Measurements from ENCODE around the gene HIPK1.

The HIPK1 gene

DNA sequence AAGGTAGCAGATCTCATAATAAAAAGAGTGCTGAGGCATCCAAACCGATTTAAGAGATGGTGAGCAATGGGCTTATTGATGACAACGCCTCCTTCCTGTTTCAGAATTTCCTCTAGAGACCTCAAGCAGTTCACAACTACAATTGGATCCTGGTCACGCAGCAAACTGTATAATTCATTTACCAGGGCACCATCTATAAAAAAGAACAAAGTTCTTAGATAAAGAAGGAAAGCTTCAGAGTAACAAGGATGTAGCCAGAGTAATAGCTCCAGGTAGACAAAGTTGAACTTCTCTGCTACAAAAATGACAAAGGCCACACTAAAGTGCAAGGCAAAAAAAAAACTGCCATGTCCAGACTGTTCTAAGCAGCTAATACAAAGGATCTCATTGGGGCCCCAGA lies 27.9 kb upstream of the HIPK1 start:
- Histone ChIP-seq H3K27me3 (ENCODE audit: insufficient read depth, low read length) (no peaks in the 10 kb centered on the region), H3K9me3 (ENCODE audit: low read length) (no peaks in the 10 kb centered on the region), H3K4me1 (ENCODE audit: insufficient read depth, low read length) (peaks cover 7% of the 10 kb centered on the region), H3K36me3 (ENCODE audit: insufficient read depth, low read length) (peaks cover 36% of the 10 kb centered on the region), H3K4me3 (ENCODE audit: low read length) (no peak overlapping the region), H2AFZ (ENCODE audit: low read depth, low read length) (no peak overlapping the region)

DNA sequence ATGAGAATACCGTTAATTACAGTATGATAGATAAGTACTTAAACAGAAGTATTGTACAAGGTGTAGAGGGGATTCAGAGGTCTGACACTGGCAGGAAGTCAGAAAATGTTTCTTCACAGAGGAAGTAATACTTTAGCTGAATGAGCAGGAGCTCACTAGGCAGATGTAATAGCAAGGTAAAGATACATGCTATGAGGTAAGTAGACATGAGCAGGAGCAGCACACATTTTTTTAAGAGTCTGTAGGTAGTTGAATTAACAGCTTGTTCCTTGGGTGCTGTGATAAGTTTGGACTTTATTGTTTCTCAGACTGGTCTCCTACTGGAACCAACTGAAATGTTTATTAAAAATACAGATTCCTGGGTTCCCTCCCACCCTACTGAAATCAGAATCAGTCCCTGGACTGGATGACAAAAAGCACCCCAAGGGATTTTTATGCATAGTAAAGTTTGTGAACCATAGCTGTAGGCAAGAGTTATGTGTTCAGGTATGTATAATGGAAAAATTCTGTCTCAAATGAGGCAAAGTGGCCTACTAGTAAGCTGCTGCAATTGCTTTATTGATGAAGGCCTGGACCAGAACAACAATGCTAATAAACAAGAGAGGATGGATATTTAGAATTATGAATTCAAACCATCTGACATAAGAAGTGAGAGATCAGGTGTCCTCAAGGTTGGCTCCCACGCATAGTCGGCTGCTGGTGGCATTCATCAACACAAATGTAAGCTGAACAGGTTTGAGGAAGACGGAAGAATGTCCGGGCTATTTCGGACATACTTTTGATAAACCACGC lies 25.4 kb upstream of the HIPK1 start:
- H3K4me3 ChIP-seq (ENCODE audit: low read length) = peak overlapping the region; percentile 65
- no peaks in the 10 kb centered on the region for H3K27me3 ChIP-seq (ENCODE audit: insufficient read depth, low read length)

DNA sequence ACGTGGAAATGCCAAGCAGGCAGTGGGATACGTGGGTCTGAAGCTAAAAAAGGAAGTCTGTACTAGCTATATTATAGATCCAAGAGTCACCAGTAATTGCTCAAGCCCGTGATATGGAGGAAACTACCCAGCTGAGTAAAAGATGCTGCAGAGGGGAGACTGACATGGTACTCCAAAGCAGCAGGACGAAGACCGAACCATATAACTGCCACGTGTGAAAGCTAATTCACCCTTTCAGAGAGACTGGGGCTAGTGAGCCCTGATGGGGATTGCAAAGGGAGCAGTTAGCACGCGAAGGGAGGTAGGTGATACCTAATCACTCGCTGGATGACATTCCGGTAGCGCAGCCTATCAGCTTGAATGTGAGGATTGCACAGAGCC lies 24.8 kb upstream of the HIPK1 start:
- Histone ChIP-seq H3K27me3 (ENCODE audit: insufficient read depth, low read length) (no peaks in the 10 kb centered on the region), H3K9me3 (ENCODE audit: low read length) (no peaks in the 10 kb centered on the region), H3K4me1 (ENCODE audit: insufficient read depth, low read length) (peaks cover 8% of the 10 kb centered on the region), H3K4me3 (ENCODE audit: low read length) (peak overlapping the region; percentile 65), H2AFZ (ENCODE audit: low read depth, low read length) (peak overlapping the region; percentile 78), H3K36me3 (ENCODE audit: insufficient read depth, low read length) (peaks cover 32% of the 10 kb centered on the region)

More for the DNA sequence above, 25.4 kb upstream of the HIPK1 start:
- peaks cover 8% of the 10 kb centered on the region for H3K4me1 ChIP-seq (ENCODE audit: insufficient read depth, low read length)
- peaks cover 32% of the 10 kb centered on the region for H3K36me3 ChIP-seq (ENCODE audit: insufficient read depth, low read length)
- H3K9me3 ChIP-seq (ENCODE audit: low read length) = no peaks in the 10 kb centered on the region
- no peak overlapping the region for H2AFZ ChIP-seq (ENCODE audit: low read depth, low read length)

DNA sequence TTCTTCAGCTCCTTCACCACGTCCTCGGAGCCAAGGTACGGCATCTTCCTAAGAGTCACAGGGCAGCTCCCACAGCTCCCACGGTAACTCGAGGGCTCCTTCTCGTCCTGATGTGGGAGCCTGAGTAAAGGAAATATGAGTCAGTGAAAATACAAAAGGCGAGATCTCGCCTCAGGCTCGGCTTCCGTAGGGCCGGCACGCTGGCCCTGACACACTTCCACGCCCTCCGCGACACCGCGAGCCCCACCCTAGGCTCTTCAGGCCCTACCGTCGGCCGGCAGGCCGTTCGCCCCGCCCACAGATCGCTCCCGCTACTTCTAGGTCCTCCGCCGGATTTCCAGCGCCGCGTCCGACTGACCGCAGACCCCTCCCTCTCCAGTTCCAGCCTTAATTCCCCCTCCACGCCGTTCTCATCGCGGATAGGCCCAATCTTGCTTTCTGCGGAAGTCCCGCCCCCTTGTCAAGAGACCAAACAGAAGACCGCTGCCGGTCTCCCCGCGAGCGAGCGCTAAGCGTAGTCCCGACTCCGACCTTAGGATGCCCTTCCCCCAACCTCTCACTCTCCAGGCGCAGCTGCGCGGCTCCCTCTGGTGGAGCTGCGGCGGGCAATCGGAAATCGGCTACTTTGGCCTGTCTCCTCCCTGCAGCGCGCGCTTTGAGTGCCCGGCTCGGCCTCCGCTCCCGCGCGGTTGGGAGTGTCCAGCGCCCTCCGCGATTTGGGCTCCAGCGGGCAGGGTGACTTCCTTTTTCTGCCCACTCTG lies 24.3 kb upstream of the HIPK1 start, which contains the start of the genes AP4B1 and DCLRE1B:
Gene AP4B1, minus strand, starts transcription at position 126 of the 761 bp plus-strand sequence. Its CDS starts 82 bp downstream, at position 44.
Gene DCLRE1B, plus strand, starts transcription at position 653 of the 761 bp plus-strand sequence. CDS start 261 bp downstream, outside the sequence.
- no peaks in the 10 kb centered on the region for H3K27me3 ChIP-seq (ENCODE audit: insufficient read depth, low read length)
- no peaks in the 10 kb centered on the region for H3K9me3 ChIP-seq (ENCODE audit: low read length)
- peak within 1 kb of the TSS; percentile 85 for H2AFZ ChIP-seq (ENCODE audit: low read depth, low read length)
- H3K4me1 ChIP-seq (ENCODE audit: insufficient read depth, low read length) = peaks cover 8% of the 10 kb centered on the region
- peak within 1 kb of the TSS; percentile 65 for H3K4me3 ChIP-seq (ENCODE audit: low read length)
- H3K36me3 ChIP-seq (ENCODE audit: insufficient read depth, low read length) = peaks cover 27% of the 10 kb centered on the region

DNA sequence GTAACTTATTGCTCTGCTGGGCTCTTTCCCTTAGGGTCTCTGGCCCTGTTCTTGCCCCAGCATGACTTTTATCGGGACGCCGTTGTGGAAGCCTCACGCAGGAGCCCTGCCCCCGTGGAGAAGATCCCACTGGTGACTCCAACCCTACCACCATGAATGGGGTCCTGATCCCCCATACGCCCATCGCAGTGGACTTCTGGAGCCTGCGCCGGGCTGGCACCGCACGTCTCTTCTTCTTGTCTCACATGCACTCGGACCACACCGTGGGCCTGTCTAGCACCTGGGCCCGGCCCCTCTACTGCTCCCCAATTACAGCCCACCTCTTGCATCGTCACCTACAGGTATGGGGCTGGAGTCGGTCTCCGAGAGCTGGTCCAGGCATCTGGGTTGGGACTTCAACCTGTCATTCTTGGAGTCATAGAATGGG lies 23.7 kb upstream of the HIPK1 start:
- Histone ChIP-seq H3K36me3 (ENCODE audit: insufficient read depth, low read length) (peaks cover 28% of the 10 kb centered on the region), H3K4me3 (ENCODE audit: low read length) (peak overlapping the region; percentile 65), H2AFZ (ENCODE audit: low read depth, low read length) (peak overlapping the region; percentile 85), H3K9me3 (ENCODE audit: low read length) (no peaks in the 10 kb centered on the region), H3K27me3 (ENCODE audit: insufficient read depth, low read length) (no peaks in the 10 kb centered on the region), H3K4me1 (ENCODE audit: insufficient read depth, low read length) (peaks cover 8% of the 10 kb centered on the region)

DNA sequence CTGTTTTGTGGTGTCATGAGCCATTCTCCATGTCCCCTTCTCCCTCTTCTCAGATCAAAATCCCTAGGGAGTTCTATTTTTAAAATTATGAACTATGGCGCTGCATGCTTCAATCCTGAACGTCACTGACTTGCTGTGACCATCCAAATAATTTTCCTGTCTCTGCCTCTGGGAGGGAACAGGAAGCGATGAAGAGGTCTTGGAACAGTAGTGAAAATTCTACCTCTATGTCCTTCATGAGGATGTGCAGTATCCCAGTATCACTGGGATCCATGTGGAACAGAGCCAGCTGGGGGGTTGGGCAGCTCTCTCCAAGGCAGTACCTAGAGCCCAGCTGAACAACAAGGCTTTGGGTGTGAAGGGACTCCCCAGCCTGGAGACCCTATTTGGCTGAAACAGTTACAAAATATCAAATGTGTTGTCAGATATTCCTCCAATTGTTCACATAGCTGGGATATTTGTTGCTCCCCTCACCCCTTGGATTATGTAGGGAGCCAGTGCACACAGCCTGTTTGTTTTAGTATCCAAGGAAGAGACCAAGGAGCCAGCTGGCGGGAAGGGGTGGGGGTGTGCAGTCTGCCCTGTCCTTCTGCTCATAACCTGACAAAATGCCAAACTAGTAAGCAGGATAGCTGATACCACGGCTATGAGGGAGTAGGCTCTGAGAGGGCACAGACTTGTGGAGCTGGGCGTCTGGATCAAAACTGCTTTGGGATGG lies 16.4 kb upstream of the HIPK1 start:
- Histone ChIP-seq H3K36me3 (ENCODE audit: insufficient read depth, low read length) (peaks cover 43% of the 10 kb centered on the region), H3K4me1 (ENCODE audit: insufficient read depth, low read length) (no peaks in the 10 kb centered on the region), H3K4me3 (ENCODE audit: low read length) (no peak overlapping the region), H2AFZ (ENCODE audit: low read depth, low read length) (no peak overlapping the region), H3K27me3 (ENCODE audit: insufficient read depth, low read length) (no peaks in the 10 kb centered on the region), H3K9me3 (ENCODE audit: low read length) (no peaks in the 10 kb centered on the region)

DNA sequence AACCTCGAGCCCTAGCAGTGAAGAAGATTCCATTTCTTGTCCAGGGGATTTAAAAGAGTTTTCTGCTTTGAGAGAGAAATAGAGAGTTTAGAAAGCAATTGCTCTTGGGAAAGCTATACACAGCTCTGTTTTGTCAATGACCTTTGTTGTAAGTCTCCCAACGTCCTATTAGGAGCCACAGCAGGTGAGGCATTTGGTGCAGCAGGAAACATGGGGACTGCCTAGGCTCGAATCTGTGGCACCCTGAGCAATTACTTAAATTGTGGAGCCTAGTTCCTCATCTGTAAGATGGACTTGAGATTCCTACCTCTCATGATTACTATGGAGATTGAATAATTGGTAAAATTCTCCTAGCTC lies 15.8 kb upstream of the HIPK1 start:
- H3K4me3 ChIP-seq (ENCODE audit: low read length) = no peak overlapping the region
- no peaks in the 10 kb centered on the region for H3K27me3 ChIP-seq (ENCODE audit: insufficient read depth, low read length)
- peaks cover 37% of the 10 kb centered on the region for H3K36me3 ChIP-seq (ENCODE audit: insufficient read depth, low read length)
- H3K9me3 ChIP-seq (ENCODE audit: low read length) = no peaks in the 10 kb centered on the region
- no peaks in the 10 kb centered on the region for H3K4me1 ChIP-seq (ENCODE audit: insufficient read depth, low read length)
- H2AFZ ChIP-seq (ENCODE audit: low read depth, low read length) = no peak overlapping the region

DNA sequence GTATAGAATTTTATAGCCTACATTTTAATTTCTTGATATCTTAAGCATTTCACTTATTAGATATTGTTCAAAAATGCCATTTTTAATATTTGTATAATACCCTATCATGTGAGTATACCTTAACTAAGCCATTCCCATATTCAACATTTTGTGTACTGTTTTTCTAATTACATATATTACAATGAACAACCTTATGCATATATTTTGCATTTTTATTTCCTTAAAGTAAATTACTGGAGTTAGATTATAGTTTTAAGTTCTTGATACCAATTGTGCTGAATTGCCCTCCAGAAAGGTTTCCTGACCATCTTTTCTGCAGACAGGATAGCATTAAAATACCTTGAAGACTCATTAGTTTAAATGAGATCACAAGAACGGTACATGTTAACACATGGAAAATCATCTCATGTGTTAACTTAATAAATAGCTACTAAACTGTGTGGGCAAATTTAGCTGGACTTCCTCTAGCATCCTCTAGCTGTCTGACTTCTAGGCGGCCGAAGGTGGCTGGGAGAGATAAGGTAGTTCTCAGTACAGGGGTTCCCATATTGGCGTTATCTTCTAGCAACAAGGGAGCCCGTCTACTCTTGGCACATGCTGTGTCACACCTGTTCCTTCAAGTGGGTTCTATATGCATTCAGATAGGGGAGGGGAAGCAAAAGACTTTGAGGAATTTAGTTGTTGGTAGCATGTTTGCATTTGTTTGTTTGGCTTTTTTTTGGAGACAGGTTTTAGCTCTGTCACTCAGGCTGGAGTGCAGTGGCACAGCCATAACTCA lies 15.0 kb upstream of the HIPK1 start:
- Histone ChIP-seq H3K9me3 (ENCODE audit: low read length) (no peaks in the 10 kb centered on the region), H3K4me3 (ENCODE audit: low read length) (no peak overlapping the region), H3K4me1 (ENCODE audit: insufficient read depth, low read length) (no peaks in the 10 kb centered on the region), H3K36me3 (ENCODE audit: insufficient read depth, low read length) (peaks cover 30% of the 10 kb centered on the region), H2AFZ (ENCODE audit: low read depth, low read length) (no peak overlapping the region), H3K27me3 (ENCODE audit: insufficient read depth, low read length) (no peaks in the 10 kb centered on the region)

DNA sequence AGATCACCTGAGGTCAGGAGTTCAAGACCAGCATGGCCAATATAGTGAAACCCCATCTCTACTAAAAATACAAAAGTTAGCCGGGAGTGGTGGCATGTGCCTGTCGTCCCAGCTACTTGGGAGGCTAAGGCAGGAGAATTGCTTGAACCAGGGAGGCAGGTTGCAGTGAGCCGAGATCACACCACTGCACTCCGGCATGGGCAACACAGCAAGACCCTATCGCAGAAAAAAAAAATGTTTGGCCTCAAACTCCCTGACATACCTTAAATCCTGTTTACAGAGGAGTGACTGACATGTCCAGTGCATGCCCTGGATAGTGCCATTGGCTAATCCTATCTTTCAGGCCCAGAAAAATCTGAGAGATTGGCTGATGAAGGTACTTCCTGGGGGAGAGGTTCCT lies 12.2 kb upstream of the HIPK1 start:
- no peaks in the 10 kb centered on the region for H3K4me1 ChIP-seq (ENCODE audit: insufficient read depth, low read length)
- peaks cover 11% of the 10 kb centered on the region for H3K36me3 ChIP-seq (ENCODE audit: insufficient read depth, low read length)
- no peak overlapping the region for H3K4me3 ChIP-seq (ENCODE audit: low read length)
- H3K9me3 ChIP-seq (ENCODE audit: low read length) = no peaks in the 10 kb centered on the region
- no peak overlapping the region for H2AFZ ChIP-seq (ENCODE audit: low read depth, low read length)
- no peaks in the 10 kb centered on the region for H3K27me3 ChIP-seq (ENCODE audit: insufficient read depth, low read length)

DNA sequence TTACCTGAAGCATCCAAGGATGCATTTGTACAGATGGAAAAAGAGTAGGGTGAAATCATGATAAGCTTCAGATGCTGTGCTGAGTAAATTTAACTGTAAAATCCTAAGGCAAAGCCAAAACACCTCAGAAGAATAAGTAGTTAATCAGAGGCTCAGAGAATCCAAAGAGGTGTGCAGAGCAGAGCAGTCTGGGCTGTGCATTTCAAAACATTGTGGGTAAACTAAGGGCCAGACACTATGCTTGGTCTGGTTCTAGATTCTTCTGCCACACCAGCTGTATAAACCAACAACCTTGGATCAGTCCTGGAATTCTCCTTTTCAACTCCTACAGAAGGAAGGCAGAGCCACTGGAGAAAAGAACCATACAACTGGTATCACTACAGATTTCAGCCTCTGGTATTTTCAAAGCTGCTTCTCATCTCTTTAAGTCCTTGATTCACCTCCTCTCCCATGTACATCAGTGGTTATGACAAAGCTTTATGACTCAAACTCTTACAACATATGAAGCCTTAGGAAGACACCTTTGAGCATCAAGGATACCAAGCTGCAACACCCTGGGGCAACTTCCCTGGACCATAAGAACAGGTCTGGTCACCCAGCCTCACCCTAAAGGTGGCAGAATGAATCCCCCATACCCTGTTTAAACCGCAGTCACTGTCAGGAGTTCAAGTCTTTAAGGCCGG lies 11.6 kb upstream of the HIPK1 start:
- H2AFZ ChIP-seq (ENCODE audit: low read depth, low read length) = no peak overlapping the region
- H3K4me1 ChIP-seq (ENCODE audit: insufficient read depth, low read length) = no peaks in the 10 kb centered on the region
- H3K36me3 ChIP-seq (ENCODE audit: insufficient read depth, low read length) = peaks cover 6% of the 10 kb centered on the region
- H3K27me3 ChIP-seq (ENCODE audit: insufficient read depth, low read length) = no peaks in the 10 kb centered on the region
- H3K9me3 ChIP-seq (ENCODE audit: low read length) = no peaks in the 10 kb centered on the region
- no peak overlapping the region for H3K4me3 ChIP-seq (ENCODE audit: low read length)

DNA sequence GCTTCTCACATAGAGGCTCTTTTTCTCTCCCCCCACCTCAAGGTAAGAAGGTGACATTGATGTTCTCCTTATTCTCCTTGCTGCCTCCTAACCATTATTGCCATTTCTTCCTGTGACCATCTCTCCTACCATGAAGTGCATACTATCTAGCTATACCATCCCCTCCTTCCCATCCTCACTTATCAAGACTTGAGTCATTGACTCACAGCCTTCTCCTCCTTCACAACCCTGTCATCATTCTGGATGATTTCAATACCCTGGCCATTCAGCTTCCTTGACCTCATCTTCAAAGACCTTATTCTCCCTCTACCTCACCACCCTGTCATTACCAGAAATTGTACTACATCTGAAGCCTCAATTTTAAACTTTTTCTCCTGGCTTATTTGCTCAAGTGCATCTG lies 10.9 kb upstream of the HIPK1 start:
- no peaks in the 10 kb centered on the region for H3K9me3 ChIP-seq (ENCODE audit: low read length)
- H3K4me1 ChIP-seq (ENCODE audit: insufficient read depth, low read length) = no peaks in the 10 kb centered on the region
- no peak overlapping the region for H3K4me3 ChIP-seq (ENCODE audit: low read length)
- peaks cover 1% of the 10 kb centered on the region for H3K27me3 ChIP-seq (ENCODE audit: insufficient read depth, low read length)
- no peaks in the 10 kb centered on the region for H3K36me3 ChIP-seq (ENCODE audit: insufficient read depth, low read length)
- no peak overlapping the region for H2AFZ ChIP-seq (ENCODE audit: low read depth, low read length)

DNA sequence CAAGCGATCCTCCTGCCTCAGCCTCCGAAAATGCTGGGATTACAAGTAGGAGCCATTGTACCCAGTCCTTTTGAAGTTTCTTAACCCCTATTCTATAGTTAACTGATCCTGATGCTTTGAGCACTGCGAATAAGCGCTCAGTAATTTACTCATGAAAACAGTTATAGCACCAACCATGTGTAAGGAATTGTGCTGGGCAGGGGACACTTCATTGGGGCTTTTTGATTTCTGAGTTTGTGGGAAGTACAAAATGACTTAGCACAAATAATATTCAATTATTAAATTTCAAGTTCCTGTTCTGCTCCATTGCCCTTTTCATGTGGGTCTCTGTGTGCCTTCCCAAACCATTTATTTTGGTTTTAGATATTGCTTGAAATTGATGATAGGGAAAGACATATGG lies 6.2 kb upstream of the HIPK1 start:
- Histone ChIP-seq H2AFZ (ENCODE audit: low read depth, low read length) (no peak overlapping the region), H3K9me3 (ENCODE audit: low read length) (no peaks in the 10 kb centered on the region), H3K36me3 (ENCODE audit: insufficient read depth, low read length) (no peaks in the 10 kb centered on the region), H3K27me3 (ENCODE audit: insufficient read depth, low read length) (peaks cover 3% of the 10 kb centered on the region), H3K4me3 (ENCODE audit: low read length) (no peak overlapping the region), H3K4me1 (ENCODE audit: insufficient read depth, low read length) (peaks cover under 1% of the 10 kb centered on the region)

Measured in neuron (in vitro differentiated cells).